PC-3 (cell line): ENCODE measurements around the gene PLCB4. TPM values are rescaled to one million over a fixed set of nuclear protein-coding genes. Genes with fewer than 3 reads are reported as not detected.

Experiments
- ATAC-seq: fragments of 200-7000 bp; cut with Tn5 transposase; 2 replicates; pipeline ENCODE4 v1.9.1; 2020; ENCODE audit warnings: mild to moderate bottlenecking, moderate library complexity
- BruUV-seq: library from RNA; stranded (reverse); fragments of 400-500 nt; replicated peaks from 2 replicates; lab custom pipeline; 2021; lab: Mats Ljungman, UMichigan
- CTCF ChIA-PET: fragments of 300-600 bp; sonication (Branson Sonifier 250); formaldehyde crosslinking; loops from one replicate; lab custom pipeline; 2022; ENCODE audit warnings: antibody characterized with exemption; lab: Charles Lee
- POLR2A ChIA-PET: fragments of 300-600 bp; sonication (Branson Sonifier 250); formaldehyde crosslinking; loops from one replicate; lab custom pipeline; 2022; ENCODE audit warnings: antibody characterized with exemption; ENCODE audit not compliant: unreplicated experiment; lab: Charles Lee
- DNase-seq: peaks from one replicate; pipeline ENCODE4 v3.0.0-alpha.2; 2015
- H2AFZ ChIP-seq: fragments of 300-600 bp; sonication (generic); 2 replicates; pipeline ENCODE4 v1.6.0; 2016; ENCODE audit warnings: antibody characterized with exemption, low read length
- H3F3A ChIP-seq: fragments of 300-600 bp; sonication (generic); one replicate; pipeline ENCODE4 v1.6.0; 2017; ENCODE audit warnings: antibody characterized with exemption, low read length, control low read depth, mild to moderate bottlenecking; ENCODE audit not compliant: unreplicated experiment
- H3K27ac ChIP-seq: fragments of 300-600 bp; sonication (generic); 2 replicates; pipeline ENCODE4 v1.5.1; 2016; ENCODE audit warnings: mild to moderate bottlenecking, low read length
- H3K27me3 ChIP-seq: fragments of 300-600 bp; sonication (generic); 2 replicates; pipeline ENCODE4 v1.6.1; 2016; ENCODE audit warnings: low read length, mixed read lengths
- H3K36me3 ChIP-seq: fragments of 300-600 bp; sonication (generic); 2 replicates; pipeline ENCODE4 v1.6.1; 2016; ENCODE audit warnings: low read depth, mixed run types, low read length, mixed read lengths
- H3K4me1 ChIP-seq: fragments of 300-600 bp; sonication (generic); 2 replicates; pipeline ENCODE4 v1.5.1; 2016; ENCODE audit warnings: low read length; ENCODE audit not compliant: insufficient read depth
- H3K4me2 ChIP-seq: fragments of 300-600 bp; sonication (generic); 2 replicates; pipeline ENCODE4 v1.6.0; 2016; ENCODE audit warnings: low read length
- H3K4me3 ChIP-seq: fragments of 300-600 bp; sonication (generic); 2 replicates; pipeline ENCODE4 v1.5.1; 2016; ENCODE audit warnings: mild to moderate bottlenecking, low read length, mixed read lengths
- H3K79me2 ChIP-seq: fragments of 300-600 bp; sonication (generic); 2 replicates; pipeline ENCODE4 v1.6.1; 2017; ENCODE audit warnings: low read length, mixed read lengths
- H3K9ac ChIP-seq: fragments of 300-600 bp; sonication (generic); 2 replicates; pipeline ENCODE4 v1.6.0; 2016; ENCODE audit warnings: mild to moderate bottlenecking, low read length
- H3K9me2 ChIP-seq: fragments of 300-600 bp; sonication (generic); replicated peaks from 2 replicates; pipeline ENCODE4 v1.6.1; 2016; ENCODE audit warnings: mixed run types, low read length, mixed read lengths
- H3K9me3 ChIP-seq: fragments of 300-600 bp; sonication (generic); 2 replicates; pipeline ENCODE4 v1.6.1; 2016; ENCODE audit warnings: low read length, mixed read lengths
- H4K20me1 ChIP-seq: fragments of 300-600 bp; sonication (generic); 2 replicates; pipeline ENCODE4 v1.6.1; 2016; ENCODE audit warnings: low read length, mixed read lengths
- EZH2 ChIP-seq: fragments of 300-600 bp; sonication (generic); IDR thresholded peaks from one replicate; pipeline ENCODE4 v1.6.1; 2017; ENCODE audit warnings: antibody characterized with exemption, mild to moderate bottlenecking, low read length; ENCODE audit not compliant: unreplicated experiment
- EZH2phosphoT487 ChIP-seq: fragments of 300-600 bp; sonication (generic); IDR thresholded peaks from 2 replicates; pipeline ENCODE4 v1.6.1; 2018; ENCODE audit warnings: mild to moderate bottlenecking, antibody characterized with exemption, low read length, borderline replicate concordance
- intact Hi-C: fragments of 100-400 bp; cut with micrococcal nuclease; formaldehyde crosslinking; loops from 2 replicates; pipeline ENCODE4 v1.9.0; 2023
- total RNA-seq: library from RNA; depleted of rRNA; stranded (reverse); fragments of >200 nt; gene quantifications from 2 replicates; pipeline ENCODE4 v1.2.3, GENCODE V29; 2014
- TF ChIP-seq, protein P1 (sequence below): fragments of 300-600 bp; sonication (generic); conservative IDR thresholded peaks from 2 replicates; pipeline ENCODE4 v1.5.1; 2017; ENCODE audit warnings: antibody characterized with exemption, low read depth, mild to moderate bottlenecking, low read length

PLCB4 gene
- total RNA-seq, 1 experiment from 2014 or later, result 25.4 TPM

DNA sequence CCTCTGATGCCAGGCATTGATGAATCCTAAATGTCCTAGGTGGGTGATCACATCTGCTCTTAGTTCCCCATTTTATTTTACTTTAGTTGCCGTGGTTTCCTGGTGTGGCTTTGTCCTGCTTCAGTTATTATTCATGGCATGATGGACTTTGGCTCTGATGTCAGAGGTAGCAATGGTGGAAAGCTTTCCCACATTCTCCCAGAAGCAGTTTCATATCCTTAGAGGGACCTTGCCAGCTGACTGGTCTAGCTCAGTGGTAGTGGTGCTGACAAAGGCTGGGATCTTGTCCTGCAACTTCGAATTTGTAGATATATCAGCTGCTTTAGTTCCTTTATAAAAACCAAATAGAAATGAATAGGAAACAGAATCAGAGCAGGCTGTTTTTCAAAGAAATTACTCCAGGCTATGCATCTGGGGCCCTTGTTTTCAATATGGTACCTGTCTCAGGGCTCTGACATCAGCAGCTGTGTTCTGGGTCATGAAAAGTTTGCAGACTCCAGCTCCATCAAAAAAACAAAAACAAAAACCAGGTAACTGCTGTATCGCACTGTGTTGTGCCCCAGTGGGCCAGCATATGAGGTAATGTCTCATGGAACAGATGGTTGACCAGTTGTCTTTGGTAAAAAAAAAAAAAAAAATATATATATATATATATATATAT, 133.7 kb downstream of the PLCB4 start:
- Histone ChIP-seq H3K27me3 (no peaks in the 10 kb centered on the region), H2AFZ (no peak overlapping the region), H3F3A (no peaks in the 10 kb centered on the region), H3K4me1 (peaks cover 32% of the 10 kb centered on the region), H3K27ac (no peak overlapping the region), H3K9me3 (no peaks in the 10 kb centered on the region), H3K9me2 (no peaks in the 10 kb centered on the region), H3K36me3 (no peaks in the 10 kb centered on the region), H3K4me2 (no peak overlapping the region), H3K9ac (no peak overlapping the region), H4K20me1 (no peaks in the 10 kb centered on the region), H3K79me2 (peaks cover 25% of the 10 kb centered on the region), H3K4me3 (no peak overlapping the region)
- ChIA-PET CTCF (interaction anchor here (0.6 kb wide), 1 partner anchor 129 kb away, joined by 3 read pairs; no protein-coding TSS in a partner anchor), POLR2A (no interaction called here)
- no TSS peak for BruUV-seq
- TF ChIP-seq, protein P1, sequence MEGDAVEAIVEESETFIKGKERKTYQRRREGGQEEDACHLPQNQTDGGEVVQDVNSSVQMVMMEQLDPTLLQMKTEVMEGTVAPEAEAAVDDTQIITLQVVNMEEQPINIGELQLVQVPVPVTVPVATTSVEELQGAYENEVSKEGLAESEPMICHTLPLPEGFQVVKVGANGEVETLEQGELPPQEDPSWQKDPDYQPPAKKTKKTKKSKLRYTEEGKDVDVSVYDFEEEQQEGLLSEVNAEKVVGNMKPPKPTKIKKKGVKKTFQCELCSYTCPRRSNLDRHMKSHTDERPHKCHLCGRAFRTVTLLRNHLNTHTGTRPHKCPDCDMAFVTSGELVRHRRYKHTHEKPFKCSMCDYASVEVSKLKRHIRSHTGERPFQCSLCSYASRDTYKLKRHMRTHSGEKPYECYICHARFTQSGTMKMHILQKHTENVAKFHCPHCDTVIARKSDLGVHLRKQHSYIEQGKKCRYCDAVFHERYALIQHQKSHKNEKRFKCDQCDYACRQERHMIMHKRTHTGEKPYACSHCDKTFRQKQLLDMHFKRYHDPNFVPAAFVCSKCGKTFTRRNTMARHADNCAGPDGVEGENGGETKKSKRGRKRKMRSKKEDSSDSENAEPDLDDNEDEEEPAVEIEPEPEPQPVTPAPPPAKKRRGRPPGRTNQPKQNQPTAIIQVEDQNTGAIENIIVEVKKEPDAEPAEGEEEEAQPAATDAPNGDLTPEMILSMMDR, result no peak
- TF ChIP-seq EZH2 (no peak), EZH2phosphoT487 (no peak)
- DNase-seq (no peak), ATAC-seq (no peak)
- intact Hi-C loops, result no loop called here

DNA sequence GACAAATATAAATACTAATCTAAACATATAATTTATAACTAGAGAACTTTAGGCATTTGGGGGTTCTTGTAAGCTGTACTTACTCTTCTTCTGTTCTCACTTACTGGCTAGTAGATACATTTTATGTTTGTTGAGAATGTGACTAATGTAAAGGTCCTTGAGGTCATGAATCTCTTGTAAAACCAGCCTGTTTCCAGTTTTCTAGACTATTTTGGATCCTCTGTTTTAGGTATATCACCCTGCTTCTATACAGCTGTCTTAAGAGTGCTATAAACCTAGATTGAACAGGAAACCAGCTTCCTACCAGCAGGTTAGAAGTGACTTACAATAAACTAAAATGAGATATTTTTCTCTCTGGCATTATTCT, 134.2 kb downstream of the PLCB4 start:
- H4K20me1 ChIP-seq, result no peaks in the 10 kb centered on the region
- no TSS peak for BruUV-seq
- intact Hi-C loops, result no loop called here

More for the DNA sequence above, 134.2 kb downstream of the PLCB4 start:
- Histone ChIP-seq H3K9ac (no peak overlapping the region), H3K79me2 (peaks cover 26% of the 10 kb centered on the region), H3K36me3 (no peaks in the 10 kb centered on the region), H3K9me2 (no peaks in the 10 kb centered on the region), H3K4me1 (peaks cover 32% of the 10 kb centered on the region), H3K4me3 (no peak overlapping the region), H3K27ac (no peak overlapping the region), H3K9me3 (no peaks in the 10 kb centered on the region), H2AFZ (no peak overlapping the region), H3K27me3 (no peaks in the 10 kb centered on the region), H3F3A (no peaks in the 10 kb centered on the region), H3K4me2 (0 out of 2 replicates have a peak overlapping the region, but pooled peaks have one; percentile 10)
- peak; percentile 19; the same call in 1 of the 2 replicates for ATAC-seq
- TF ChIP-seq, protein P1, result no peak
- TF ChIP-seq EZH2, result no peak
- no peak for TF ChIP-seq EZH2phosphoT487
- ChIA-PET CTCF (interaction anchor here (0.6 kb wide), 1 partner anchor 129 kb away, joined by 3 read pairs; no protein-coding TSS in a partner anchor), POLR2A (no interaction called here)
- DNase-seq, result peak; percentile 55
